NK-92 (cell line): ENCODE results near the gene PPP6R3.

Experiments used
- DNase-seq: peaks from one replicate; lab custom pipeline; 2025; ENCODE audit not compliant: unreplicated experiment; lab: John Stamatoyannopoulos, UW

PPP6R3 gene

GRCh38 chr11:68661697-68662603 lies 201.4 kb downstream of the PPP6R3 start:
- DNase-seq = no peak

- no peak for DNase-seq
Observed at GRCh38 chr11:68663482-68664010, 203.0 kb downstream of the PPP6R3 start.

DNA sequence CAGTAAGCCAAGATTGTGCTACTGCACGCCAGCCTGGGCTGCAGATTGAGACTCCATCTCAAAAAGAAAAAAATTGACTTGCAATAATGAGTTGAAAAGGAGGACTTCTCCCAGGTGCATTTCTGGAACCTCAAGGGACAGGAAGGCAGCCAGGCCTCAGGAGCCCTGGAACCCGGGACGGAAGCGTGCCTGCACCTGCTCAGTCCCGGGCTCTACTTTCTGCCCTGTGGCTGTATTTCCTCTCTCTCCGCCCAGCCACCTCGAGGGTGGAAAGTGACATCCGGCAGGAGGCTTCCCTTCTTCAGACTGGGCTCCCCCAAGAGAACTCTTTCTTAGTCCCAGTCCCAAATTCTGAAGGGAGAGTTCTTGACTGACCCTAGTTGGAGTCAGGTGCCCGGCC lies 203.6 kb downstream of the PPP6R3 start:
- DNase-seq = no peak

- DNase-seq = no peak
Observed at GRCh38 chr11:68664906-68665305, 204.4 kb downstream of the PPP6R3 start.
